HG03095 (cell line): ENCODE measurements around the gene SSBP2.
A peak's percentile ranks its signal among the peaks of the same experiment; 100 is the strongest.
"Not testable (repeated sequence)": the region's sequence is repeated elsewhere in the genome, so short reads cannot be mapped to it uniquely, and the experiment has no call there.

Source experiments
- ATAC-seq: cut with Tn5 transposase; IDR thresholded peaks from one replicate; pipeline ENCODE4 v1.9.1; 2021; ENCODE audit warnings: moderate library complexity; ENCODE audit not compliant: unreplicated experiment

Gene SSBP2

GRCh38 chr5:81679885-81680284 is 71.0 kb downstream of the SSBP2 start:
- no peak for ATAC-seq

- no peak for ATAC-seq
These were observed 75.5 kb downstream of the SSBP2 start for GRCh38 chr5:81675420-81675819.

- no peak for ATAC-seq
These were observed 85.1 kb downstream of the SSBP2 start for GRCh38 chr5:81665795-81666194.

GRCh38 chr5:81660624-81661023 is 90.3 kb downstream of the SSBP2 start:
- not testable (repeated sequence) for ATAC-seq

GRCh38 chr5:81657386-81657785 is 93.5 kb downstream of the SSBP2 start:
- no peak for ATAC-seq

GRCh38 chr5:81656783-81657182 is 94.1 kb downstream of the SSBP2 start:
- no peak for ATAC-seq

GRCh38 chr5:81650987-81651386 is 99.9 kb downstream of the SSBP2 start:
- no peak for ATAC-seq

- ATAC-seq: no peak
These were observed 104.4 kb downstream of the SSBP2 start for GRCh38 chr5:81646469-81646995.

GRCh38 chr5:81642210-81642609 is 108.7 kb downstream of the SSBP2 start:
- no peak for ATAC-seq

GRCh38 chr5:81639556-81639955 is 111.3 kb downstream of the SSBP2 start:
- ATAC-seq: no peak

GRCh38 chr5:81638471-81638870 is 112.4 kb downstream of the SSBP2 start:
- no peak for ATAC-seq

GRCh38 chr5:81633891-81634290 is 117.0 kb downstream of the SSBP2 start:
- ATAC-seq: no peak

GRCh38 chr5:81633471-81633870 is 117.4 kb downstream of the SSBP2 start:
- ATAC-seq: no peak

GRCh38 chr5:81632679-81633078 is 118.2 kb downstream of the SSBP2 start:
- ATAC-seq: no peak

- ATAC-seq: no peak
These were observed 119.3 kb downstream of the SSBP2 start for GRCh38 chr5:81631621-81632020.

- ATAC-seq: peak; percentile 80
These were observed 119.8 kb downstream of the SSBP2 start for GRCh38 chr5:81631124-81631523.

GRCh38 chr5:81630684-81631083 is 120.2 kb downstream of the SSBP2 start:
- ATAC-seq: no peak

- ATAC-seq: no peak
These were observed 120.9 kb downstream of the SSBP2 start for GRCh38 chr5:81629986-81630385.

- ATAC-seq: not testable (repeated sequence)
These were observed 122.8 kb downstream of the SSBP2 start for GRCh38 chr5:81628061-81628460.

- no peak for ATAC-seq
These were observed 124.4 kb downstream of the SSBP2 start for GRCh38 chr5:81626524-81626923.

GRCh38 chr5:81609810-81610375 is 141.0 kb downstream of the SSBP2 start:
- ATAC-seq: no peak

- no peak for ATAC-seq
These were observed 141.9 kb downstream of the SSBP2 start for GRCh38 chr5:81608976-81609375.

GRCh38 chr5:81607693-81608092 is 143.2 kb downstream of the SSBP2 start:
- no peak for ATAC-seq
